H1 (cell line): ENCODE data around the gene PPP1R3E. TPM values are rescaled to one million over a fixed set of nuclear protein-coding genes. Genes with fewer than 3 reads are reported as not detected.

Source experiments
- CEBPB ChIP-seq: IDR thresholded peaks from 2 replicates; pipeline ENCODE4 v1.6.1; 2012; ENCODE audit warnings: low read depth, low read length
- JUND ChIP-seq: IDR thresholded peaks from 2 replicates; pipeline ENCODE4 v1.6.1; 2011; ENCODE audit warnings: mild to moderate bottlenecking, improper control_type of control experiment, low read length
- KDM4A ChIP-seq: IDR thresholded peaks from one replicate; pipeline ENCODE4 v1.7.1; 2012; ENCODE audit warnings: low read depth, mild to moderate bottlenecking, moderate library complexity, low read length, inconsistent platforms; ENCODE audit not compliant: severe bottlenecking
- PHF8 ChIP-seq: fragments of 200-600 bp; sonication (generic); conservative IDR thresholded peaks from 2 replicates; pipeline ENCODE4 v1.7.1; 2012; ENCODE audit warnings: low read depth, mild to moderate bottlenecking, inconsistent platforms, low read length, moderate library complexity
- SRF ChIP-seq: IDR thresholded peaks from 2 replicates; pipeline ENCODE4 v1.6.1; 2011; ENCODE audit warnings: mild to moderate bottlenecking, low read depth, low read length, moderate library complexity
- SUZ12 ChIP-seq: fragments of 200-600 bp; sonication (generic); IDR thresholded peaks from 2 replicates; pipeline ENCODE4 v1.6.1; 2012; ENCODE audit warnings: mild to moderate bottlenecking, inconsistent platforms, low read length, moderate library complexity, mixed read lengths
- TAF1 ChIP-seq: IDR thresholded peaks from 2 replicates; pipeline ENCODE4 v1.6.1; 2011; ENCODE audit warnings: mild to moderate bottlenecking, low read depth, low read length
- TBP ChIP-seq: IDR thresholded peaks from 2 replicates; pipeline ENCODE4 v1.6.1; 2011; ENCODE audit warnings: low read depth, low read length, improper control_type of control experiment
- TEAD4 ChIP-seq: IDR thresholded peaks from 2 replicates; pipeline ENCODE4 v1.6.1; 2012; ENCODE audit warnings: low read depth, low read length, inconsistent platforms, mixed read lengths
- YY1 ChIP-seq: IDR thresholded peaks from 2 replicates; pipeline ENCODE4 v1.6.1; 2011; ENCODE audit warnings: low read depth, mild to moderate bottlenecking, low read length
- polyA plus RNA-seq, 7 experiments: library from polyadenylated mRNA; depleted of rRNA in 3 of 7; stranded (reverse) in 5 of 7; unstranded in 2 of 7; fragments of >200 nt in 5 of 7; fragments of 200-250 nt in 2 of 7; gene quantifications; 1 replicate in 5 of 7; 2 replicates in 1 of 7; 4 replicates in 1 of 7; pipeline versions ENCODE4 v1.2.1 to v1.2.3, GENCODE V29; 2011 to 2013; ENCODE audit warnings: missing spikeins in 2 of 7, mixed read lengths in 2 of 7
- total RNA-seq: library from RNA; stranded (reverse); fragmentation: NEBNext Ultra II Directional; extraction: Animal tissue kit (Norgen Biotek cat#: 25700); gene quantifications from 2 replicates; pipeline ENCODE4 v1.2.1, GENCODE V29; 2021

Gene PPP1R3E
- total and polyA plus RNA-seq, 2 of the 8 experiments (the other 6 are each of a cell fraction or from before 2014, with no cell fraction given) = 4.4 to 4.7 TPM

DNA sequence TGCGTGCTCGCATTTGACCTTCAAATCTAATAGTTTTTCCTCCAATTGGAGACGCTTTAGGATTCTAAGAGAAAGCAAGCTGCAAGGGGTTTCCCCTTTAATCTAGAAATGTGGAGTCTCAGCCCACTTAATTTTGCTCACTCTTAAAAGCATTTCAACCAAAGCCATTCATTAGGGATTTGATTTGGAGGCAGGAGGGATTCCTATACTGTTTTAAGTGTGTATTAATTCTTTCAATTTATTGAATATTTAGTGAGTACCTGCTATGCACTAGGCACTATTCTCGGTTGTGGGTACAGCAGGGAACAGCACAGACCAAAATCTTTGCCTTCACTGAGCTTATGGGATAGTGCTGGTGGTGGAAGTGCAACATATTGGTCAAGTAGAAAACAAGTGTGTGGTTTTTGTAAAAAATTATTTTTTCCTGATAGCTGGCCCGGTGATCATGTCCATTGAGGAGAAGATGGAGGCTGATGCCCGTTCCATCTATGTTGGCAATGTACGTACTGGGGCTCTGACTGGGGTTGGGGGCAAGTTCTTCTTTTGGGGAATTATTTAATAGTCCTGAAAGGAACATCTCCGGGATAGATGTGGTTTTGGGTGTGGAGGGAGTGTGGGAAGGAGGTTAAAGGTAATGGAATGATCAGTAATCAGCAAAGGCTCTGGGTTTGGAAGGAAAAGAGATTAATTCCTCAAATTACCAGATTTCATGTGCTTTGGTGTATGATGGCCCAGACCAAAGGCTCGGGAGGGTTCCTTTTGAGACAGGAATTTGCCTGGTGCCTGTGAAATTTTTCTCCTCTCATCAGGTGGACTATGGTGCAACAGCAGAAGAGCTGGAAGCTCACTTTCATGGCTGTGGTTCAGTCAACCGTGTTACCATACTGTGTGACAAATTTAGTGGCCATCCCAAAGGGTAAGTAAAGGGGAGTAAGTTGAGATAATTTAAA is 20.2 kb upstream of the PPP1R3E start (continued):
- TF ChIP-seq TBP = no peak; the same call in 1 of the 2 replicates
- no peak for TF ChIP-seq SRF
- no peak for TF ChIP-seq TEAD4
- no peak for TF ChIP-seq JUND
- TF ChIP-seq KDM4A = no peak
- TF ChIP-seq SUZ12 = no peak
- TF ChIP-seq PHF8 = no peak
- no peak for TF ChIP-seq TAF1
- TF ChIP-seq CEBPB = no peak
- no peak for TF ChIP-seq YY1
- TF ChIP-seq, all 59 proteins: peak for 0
